ENCODE measurements around the gene KRT39.

- TF ChIP-seq, protein P1, sequence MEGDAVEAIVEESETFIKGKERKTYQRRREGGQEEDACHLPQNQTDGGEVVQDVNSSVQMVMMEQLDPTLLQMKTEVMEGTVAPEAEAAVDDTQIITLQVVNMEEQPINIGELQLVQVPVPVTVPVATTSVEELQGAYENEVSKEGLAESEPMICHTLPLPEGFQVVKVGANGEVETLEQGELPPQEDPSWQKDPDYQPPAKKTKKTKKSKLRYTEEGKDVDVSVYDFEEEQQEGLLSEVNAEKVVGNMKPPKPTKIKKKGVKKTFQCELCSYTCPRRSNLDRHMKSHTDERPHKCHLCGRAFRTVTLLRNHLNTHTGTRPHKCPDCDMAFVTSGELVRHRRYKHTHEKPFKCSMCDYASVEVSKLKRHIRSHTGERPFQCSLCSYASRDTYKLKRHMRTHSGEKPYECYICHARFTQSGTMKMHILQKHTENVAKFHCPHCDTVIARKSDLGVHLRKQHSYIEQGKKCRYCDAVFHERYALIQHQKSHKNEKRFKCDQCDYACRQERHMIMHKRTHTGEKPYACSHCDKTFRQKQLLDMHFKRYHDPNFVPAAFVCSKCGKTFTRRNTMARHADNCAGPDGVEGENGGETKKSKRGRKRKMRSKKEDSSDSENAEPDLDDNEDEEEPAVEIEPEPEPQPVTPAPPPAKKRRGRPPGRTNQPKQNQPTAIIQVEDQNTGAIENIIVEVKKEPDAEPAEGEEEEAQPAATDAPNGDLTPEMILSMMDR (IDR thresholded peaks at IDR 0.05): no peak
- TF ChIP-seq POLR2A (IDR thresholded peaks at IDR 0.05): no peak
These were observed 13.8 kb upstream of the KRT39 start for GRCh38 chr17:40980596-40980995.

Measured in body of pancreas (tissue), 4 donors.